HCT116 (cell line): ENCODE measurements around the gene C2CD3.

Experiments
- POLR2A ChIP-seq: IDR thresholded peaks from 2 replicates; pipeline ENCODE4 v1.7.0; 2011; ENCODE audit warnings: borderline replicate concordance; ENCODE audit not compliant: insufficient read depth, insufficient read length; ENCODE audit errors: extremely low read depth
- TF ChIP-seq, protein P1 (sequence below), 3 experiments: fragments of 200-600 bp in 1 of 3; sonication (generic) in 1 of 3; IDR thresholded peaks in 2 of 3; conservative IDR thresholded peaks in 1 of 3; 2 replicates each; pipeline ENCODE4 v1.5.1; 2012 to 2017; ENCODE audit warnings: low read depth in 2 of 3, low read length in 2 of 3, antibody characterized with exemption in 1 of 3, borderline replicate concordance in 1 of 3, control low read depth in 1 of 3, mild to moderate bottlenecking in 1 of 3, mixed read lengths in 1 of 3, mixed run types in 1 of 3, moderate library complexity in 1 of 3; ENCODE audit not compliant: insufficient read depth in 1 of 3

DNA sequence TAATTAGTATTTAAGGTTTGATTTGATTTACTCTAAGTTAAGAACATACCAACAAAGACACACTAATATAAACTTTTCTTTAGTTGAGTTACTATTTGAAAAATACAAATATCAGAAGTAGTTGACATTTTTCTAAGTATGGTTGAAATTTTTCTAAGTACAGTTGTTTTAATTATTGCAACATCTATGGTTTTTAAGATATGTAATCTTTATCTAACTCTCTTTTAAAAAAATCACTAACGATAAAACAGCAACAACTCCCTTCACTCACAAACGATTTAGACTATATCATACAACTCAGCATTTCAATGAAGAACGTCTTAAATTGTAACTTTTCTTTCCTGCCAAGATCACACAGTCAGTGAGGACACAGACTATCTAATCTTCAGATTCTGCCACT, 2.0 kb downstream of the C2CD3 start:
- TF ChIP-seq, protein P1, sequence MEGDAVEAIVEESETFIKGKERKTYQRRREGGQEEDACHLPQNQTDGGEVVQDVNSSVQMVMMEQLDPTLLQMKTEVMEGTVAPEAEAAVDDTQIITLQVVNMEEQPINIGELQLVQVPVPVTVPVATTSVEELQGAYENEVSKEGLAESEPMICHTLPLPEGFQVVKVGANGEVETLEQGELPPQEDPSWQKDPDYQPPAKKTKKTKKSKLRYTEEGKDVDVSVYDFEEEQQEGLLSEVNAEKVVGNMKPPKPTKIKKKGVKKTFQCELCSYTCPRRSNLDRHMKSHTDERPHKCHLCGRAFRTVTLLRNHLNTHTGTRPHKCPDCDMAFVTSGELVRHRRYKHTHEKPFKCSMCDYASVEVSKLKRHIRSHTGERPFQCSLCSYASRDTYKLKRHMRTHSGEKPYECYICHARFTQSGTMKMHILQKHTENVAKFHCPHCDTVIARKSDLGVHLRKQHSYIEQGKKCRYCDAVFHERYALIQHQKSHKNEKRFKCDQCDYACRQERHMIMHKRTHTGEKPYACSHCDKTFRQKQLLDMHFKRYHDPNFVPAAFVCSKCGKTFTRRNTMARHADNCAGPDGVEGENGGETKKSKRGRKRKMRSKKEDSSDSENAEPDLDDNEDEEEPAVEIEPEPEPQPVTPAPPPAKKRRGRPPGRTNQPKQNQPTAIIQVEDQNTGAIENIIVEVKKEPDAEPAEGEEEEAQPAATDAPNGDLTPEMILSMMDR (IDR thresholded peaks at IDR 0.05 in 2 of 3, conservative IDR thresholded peaks at IDR 0.05 in 1 of 3; ENCODE audit: borderline replicate concordance in 1 of 3, insufficient read depth in 1 of 3, low read depth in 2 of 3, low read length in 2 of 3), result no peak
- no peak for TF ChIP-seq POLR2A
